Vagina (tissue), 2 donors: ENCODE data around the gene PITX3. TPM values are rescaled to one million over a fixed set of nuclear protein-coding genes. Genes with fewer than 3 reads are reported as not detected.
"Not testable (repeated sequence)": the region's sequence is repeated elsewhere in the genome, so short reads cannot be mapped to it uniquely, and the experiment has no call there.

ENCODE experiments used
- DNase-seq, 2 donors: peaks; one replicate each; pipeline ENCODE4 v3.0.0-alpha.2; 2017; ENCODE audit errors: extremely low spot score in 2 of 2
- H3K27ac ChIP-seq: fragments of 200-600 bp; sonication (generic); one replicate; pipeline ENCODE4 v1.5.1; 2019
- H3K27me3 ChIP-seq: fragments of 200-600 bp; sonication (generic); one replicate; pipeline ENCODE4 v1.5.1; 2019
- H3K36me3 ChIP-seq, 2 donors: fragments of 200-600 bp; sonication (generic); one replicate each; pipeline ENCODE4 v1.5.1; 2017 to 2019
- H3K4me1 ChIP-seq: fragments of 200-600 bp; sonication (generic); one replicate; pipeline ENCODE4 v1.5.1; 2019
- H3K4me3 ChIP-seq, 2 donors: fragments of 200-600 bp; sonication (generic); 1 replicate in 1 of 2; 2 replicates in 1 of 2; pipeline ENCODE4 v1.5.1; 2016 to 2019
- H3K9me3 ChIP-seq: fragments of 200-600 bp; sonication (generic); one replicate; pipeline ENCODE4 v1.5.1; 2019
- CTCF ChIP-seq, 3 experiments: fragments of 450-650 bp in 2 of 3; fragments of 200-600 bp in 1 of 3; sonication (generic) in 1 of 3; IDR thresholded peaks; one replicate each; pipeline ENCODE4 v1.5.1; 2017 to 2019; ENCODE audit warnings: antibody characterized with exemption in 3 of 3, mild to moderate bottlenecking in 2 of 3, moderate library complexity in 2 of 3
- POLR2A ChIP-seq, 2 donors: fragments of 450-650 bp; IDR thresholded peaks; one replicate each; pipeline ENCODE4 v1.6.1; 2017; ENCODE audit warnings: antibody characterized with exemption in 2 of 2, mild to moderate bottlenecking in 2 of 2, moderate library complexity in 2 of 2
- POLR2AphosphoS5 ChIP-seq, 2 donors: sonication (generic); formaldehyde crosslinking; IDR thresholded peaks; one replicate each; pipeline ENCODE4 v1.9.0; 2017; ENCODE audit warnings: antibody characterized with exemption in 2 of 2, mild to moderate bottlenecking in 2 of 2, low read depth in 1 of 2; ENCODE audit not compliant: insufficient read depth in 1 of 2
- intact Hi-C: fragments of 100-400 bp; cut with DNase I; formaldehyde crosslinking; loops from one replicate; pipeline ENCODE4 v1.15.1; 2023
- total RNA-seq: library from RNA; depleted of rRNA; stranded (reverse); fragments of >200 nt; gene quantifications from one replicate; pipeline ENCODE4 v1.2.3, GENCODE V29; 2016

The PITX3 gene
- total RNA-seq, 1 donor from 2014 or later = not detected

DNA sequence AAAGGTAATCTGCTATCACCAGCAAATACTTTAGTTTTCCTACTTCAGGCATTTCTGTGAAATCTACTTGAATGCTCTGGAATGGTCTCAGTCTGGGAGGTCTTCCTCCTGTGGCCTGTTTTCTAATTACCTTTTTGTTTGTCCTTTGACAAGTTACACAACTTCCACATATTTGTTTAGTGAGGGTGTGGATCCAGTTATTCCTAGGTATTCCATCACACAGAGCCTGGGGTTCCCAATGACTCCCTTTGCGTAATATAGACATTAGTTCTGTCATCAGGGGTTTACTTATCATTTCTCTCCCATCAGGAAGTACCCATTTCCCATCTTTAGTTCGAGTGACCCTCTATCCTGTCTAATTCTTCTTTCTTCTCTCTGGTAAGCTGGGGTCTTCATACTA is 43.3 kb downstream of the PITX3 start:
- no peaks in the 10 kb centered on the region for H3K27me3 ChIP-seq
- intact Hi-C loops = no loop called here
- no peak overlapping the region for H3K27ac ChIP-seq
- no peak overlapping the region for H3K4me3 ChIP-seq
- no peaks in the 10 kb centered on the region for H3K9me3 ChIP-seq
- no peaks in the 10 kb centered on the region for H3K4me1 ChIP-seq
- H3K36me3 ChIP-seq = no peaks in the 10 kb centered on the region
- no peak for DNase-seq
- no peak for TF ChIP-seq POLR2A (IDR thresholded peaks at IDR 0.05)
- no peak for TF ChIP-seq CTCF (IDR thresholded peaks at IDR 0.05)
- no peak for TF ChIP-seq POLR2AphosphoS5 (IDR thresholded peaks at IDR 0.05; ENCODE audit: insufficient read depth in 1 of 2, low read depth in 1 of 2)

GRCh38 chr10:102196893-102197292 is 44.4 kb downstream of the PITX3 start:
- H3K27ac ChIP-seq = no peak overlapping the region
- no peak for DNase-seq
- no peaks in the 10 kb centered on the region for H3K4me1 ChIP-seq
- intact Hi-C loops = no loop called here
- H3K27me3 ChIP-seq = no peaks in the 10 kb centered on the region
- TF ChIP-seq POLR2AphosphoS5 (IDR thresholded peaks at IDR 0.05; ENCODE audit: insufficient read depth in 1 of 2, low read depth in 1 of 2) = no peak
- TF ChIP-seq CTCF (IDR thresholded peaks at IDR 0.05) = no peak
- TF ChIP-seq POLR2A (IDR thresholded peaks at IDR 0.05) = no peak
- no peaks in the 10 kb centered on the region for H3K9me3 ChIP-seq
- no peaks in the 10 kb centered on the region for H3K36me3 ChIP-seq
- no peak overlapping the region for H3K4me3 ChIP-seq

- Histone ChIP-seq H3K4me3 (no peak overlapping the region), H3K4me1 (no peaks in the 10 kb centered on the region), H3K27ac (no peak overlapping the region), H3K9me3 (no peaks in the 10 kb centered on the region), H3K27me3 (no peaks in the 10 kb centered on the region), H3K36me3 (no peaks in the 10 kb centered on the region)
- TF ChIP-seq POLR2A (IDR thresholded peaks at IDR 0.05) (no peak), POLR2AphosphoS5 (IDR thresholded peaks at IDR 0.05; ENCODE audit: insufficient read depth in 1 of 2, low read depth in 1 of 2) (no peak), CTCF (IDR thresholded peaks at IDR 0.05) (no peak)
- intact Hi-C loops = no loop called here
- no peak for DNase-seq
These were observed 45.9 kb downstream of the PITX3 start for GRCh38 chr10:102195296-102195870.

- Histone ChIP-seq H3K27ac (no peak overlapping the region), H3K4me3 (no peak overlapping the region), H3K9me3 (no peaks in the 10 kb centered on the region), H3K4me1 (peaks cover 5% of the 10 kb centered on the region), H3K27me3 (no peaks in the 10 kb centered on the region), H3K36me3 (no peaks in the 10 kb centered on the region)
- no peak for TF ChIP-seq POLR2AphosphoS5 (IDR thresholded peaks at IDR 0.05; ENCODE audit: insufficient read depth in 1 of 2, low read depth in 1 of 2)
- TF ChIP-seq POLR2A (IDR thresholded peaks at IDR 0.05) = no peak
- no peak for TF ChIP-seq CTCF (IDR thresholded peaks at IDR 0.05)
- no peak for DNase-seq
- intact Hi-C loops = no loop called here
These were observed 49.4 kb downstream of the PITX3 start for GRCh38 chr10:102191956-102192355.

DNA sequence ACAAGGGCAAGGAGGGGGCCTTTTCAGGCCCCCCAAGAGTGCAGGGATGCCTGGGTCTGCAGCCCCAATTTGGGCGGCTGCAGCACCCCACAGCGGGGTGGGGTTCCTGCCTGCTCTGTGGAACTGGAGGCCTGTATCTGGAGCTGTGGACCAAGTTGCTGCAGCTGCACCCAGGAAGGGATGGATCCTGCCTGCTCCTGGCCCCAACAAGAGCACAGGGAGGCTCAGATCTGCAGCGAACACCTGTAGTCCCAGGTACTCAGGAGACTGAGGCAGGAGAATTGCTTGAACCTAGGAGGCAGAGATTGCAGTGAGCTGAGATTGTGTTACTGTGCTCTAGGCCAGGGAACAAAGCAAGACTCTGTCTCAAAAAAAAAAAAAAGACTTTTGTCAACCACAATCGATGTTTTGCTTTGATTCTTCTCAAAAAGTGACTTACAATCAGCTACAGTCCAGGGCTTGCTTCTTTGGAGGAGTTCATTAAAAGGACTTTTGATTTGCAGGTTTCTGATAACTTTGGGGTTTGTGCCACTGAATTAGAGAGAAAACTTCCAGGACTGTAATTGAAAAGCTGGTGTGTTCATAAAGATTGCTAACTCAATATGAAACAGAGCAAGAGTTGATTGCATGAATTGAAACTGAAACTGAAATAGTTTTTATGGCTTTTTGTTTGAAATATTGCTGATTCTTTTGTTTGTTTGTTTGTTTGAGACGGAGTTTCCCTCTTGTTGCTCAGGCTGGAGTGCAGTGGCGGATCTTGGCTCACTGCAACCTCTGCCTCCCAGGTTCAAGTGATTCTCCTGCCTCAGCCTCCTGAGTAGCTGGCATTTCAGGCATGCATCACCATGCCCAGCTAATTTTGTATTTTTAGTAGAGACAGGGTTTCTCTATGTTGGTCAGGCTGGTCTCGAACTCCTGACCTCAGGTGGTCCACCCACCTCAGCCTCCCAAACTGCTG is 52.1 kb downstream of the PITX3 start:
- H3K27me3 ChIP-seq, intact Hi-C loops, H3K4me1 ChIP-seq, DNase-seq, H3K27ac ChIP-seq, H3K4me3 ChIP-seq, H3K9me3 ChIP-seq, H3K36me3 ChIP-seq: not testable (repeated sequence)
